Muscle of back (tissue), 11 donors: Measurements from ENCODE around the gene PCNX2. TPM values are rescaled to one million over a fixed set of nuclear protein-coding genes. Genes with fewer than 3 reads are reported as not detected.

ENCODE experiments used
- DNase-seq, 3 donors: peaks; one replicate each; pipeline versions ENCODE4 v3.0.0 to v3.0.0-alpha.2; 2013
- polyA plus RNA-seq, 10 donors: library from polyadenylated mRNA; unstranded; fragments of 120-200 nt; gene quantifications; one replicate each; pipeline ENCODE4 v1.2.1, GENCODE V29; 2013; ENCODE audit not compliant: insufficient read length in 10 of 10

PCNX2 gene
- polyA plus RNA-seq, 10 donors = 1.7 to 4.8 (median 3.1) TPM

GRCh38 chr1:233256789-233257188, 38.7 kb downstream of the PCNX2 start:
- no peak for DNase-seq

GRCh38 chr1:233256191-233256590, 39.3 kb downstream of the PCNX2 start:
- DNase-seq = no peak

- DNase-seq = no peak
Observed at GRCh38 chr1:233255145-233255544, 40.4 kb downstream of the PCNX2 start.

DNA sequence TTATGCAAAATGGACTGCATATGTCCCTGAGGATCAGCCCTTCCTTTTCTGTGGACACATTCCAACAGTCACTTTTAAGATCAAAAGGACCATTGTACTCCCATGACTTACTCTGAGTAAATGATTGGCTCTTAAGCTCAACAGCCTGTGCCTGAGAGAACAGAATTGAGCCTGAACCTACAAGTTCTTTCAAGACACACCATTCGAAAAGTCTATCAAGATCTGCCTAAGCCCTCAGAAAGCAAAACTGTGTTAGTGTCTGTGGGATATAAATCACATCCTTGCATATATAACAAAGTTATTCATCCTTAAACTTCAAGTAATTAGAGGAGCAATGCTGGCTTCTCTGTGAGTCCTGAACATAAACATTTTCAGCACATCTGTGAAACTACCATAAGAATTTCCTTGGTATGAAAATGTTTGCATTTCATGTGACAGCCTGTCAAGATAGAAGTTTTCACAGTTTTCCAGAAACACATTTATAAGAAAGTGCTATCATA, 41.6 kb downstream of the PCNX2 start:
- DNase-seq = no peak

DNA sequence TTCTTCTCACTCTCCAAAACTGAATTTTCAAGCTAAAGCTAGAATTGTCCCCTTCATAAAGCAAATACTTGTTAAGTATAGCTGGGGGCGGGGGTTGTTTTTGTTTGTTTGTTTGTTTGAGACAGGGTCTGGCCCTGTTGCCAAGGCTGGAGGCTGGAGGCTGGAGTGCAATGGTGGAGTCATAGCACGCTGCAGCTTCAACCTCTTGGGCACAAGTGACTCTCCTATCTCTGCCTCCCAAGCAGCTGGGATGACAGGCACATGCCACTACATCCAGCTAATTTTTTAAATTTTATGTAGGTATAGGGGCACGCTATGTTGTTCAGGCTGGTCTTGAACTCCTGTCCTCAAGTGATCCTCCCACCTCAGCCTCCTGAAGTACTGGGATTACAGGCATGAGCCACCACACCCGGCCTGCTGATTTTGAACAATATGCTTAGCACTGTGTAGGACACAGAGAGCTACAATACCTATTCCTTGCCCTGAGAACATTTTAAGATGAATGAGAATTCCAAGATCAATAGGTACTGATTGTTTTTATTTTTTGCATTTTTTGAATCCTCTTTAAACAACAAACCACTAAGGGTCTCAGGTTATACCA, 42.2 kb downstream of the PCNX2 start:
- no peak for DNase-seq

DNA sequence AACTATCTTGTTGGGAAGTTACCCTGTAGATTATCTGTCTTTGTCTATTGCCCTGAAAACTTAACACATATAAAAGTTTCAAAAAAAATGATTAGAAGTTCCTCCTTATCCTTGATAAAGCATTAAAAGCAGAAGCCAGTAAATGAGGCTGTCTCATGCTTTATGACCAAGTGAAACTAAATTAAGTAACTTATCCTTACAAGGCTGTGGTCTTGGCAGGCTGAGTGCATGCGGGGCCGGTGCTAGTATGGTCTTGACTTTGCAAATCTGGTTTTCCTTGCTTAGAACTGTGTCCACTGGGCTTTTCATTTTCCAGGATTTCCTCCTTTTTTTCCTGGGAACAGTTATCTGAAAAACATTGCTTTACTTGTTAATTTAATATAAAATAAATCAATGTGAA, 43.1 kb downstream of the PCNX2 start:
- DNase-seq = peak in 1 of 3 donors; percentile 76

GRCh38 chr1:233251201-233251720, 44.3 kb downstream of the PCNX2 start:
- DNase-seq = no peak

DNA sequence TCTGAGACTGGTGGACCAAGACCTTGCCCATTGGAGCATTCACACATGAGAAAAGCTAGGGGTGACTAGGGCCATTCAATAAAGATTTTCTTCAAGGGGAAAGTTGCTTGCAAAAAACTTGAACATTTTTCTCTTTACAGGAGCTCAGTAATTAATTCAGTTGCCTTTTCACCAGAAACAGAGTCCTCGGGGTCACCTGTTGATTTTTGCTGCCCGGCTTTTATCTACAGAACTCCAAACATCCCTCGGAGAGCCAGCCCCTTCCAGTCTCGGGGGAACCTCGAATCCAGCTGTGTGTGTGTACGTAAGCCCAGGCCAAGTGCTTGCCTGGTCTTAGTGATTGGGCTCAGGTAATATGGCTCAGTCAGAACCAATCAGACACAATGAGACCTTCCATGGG, 47.5 kb downstream of the PCNX2 start:
- DNase-seq = no peak

- peak in 2 of 3 donors; percentile 46 to 76 for DNase-seq
Observed at GRCh38 chr1:233246965-233247364, 48.6 kb downstream of the PCNX2 start.

DNA sequence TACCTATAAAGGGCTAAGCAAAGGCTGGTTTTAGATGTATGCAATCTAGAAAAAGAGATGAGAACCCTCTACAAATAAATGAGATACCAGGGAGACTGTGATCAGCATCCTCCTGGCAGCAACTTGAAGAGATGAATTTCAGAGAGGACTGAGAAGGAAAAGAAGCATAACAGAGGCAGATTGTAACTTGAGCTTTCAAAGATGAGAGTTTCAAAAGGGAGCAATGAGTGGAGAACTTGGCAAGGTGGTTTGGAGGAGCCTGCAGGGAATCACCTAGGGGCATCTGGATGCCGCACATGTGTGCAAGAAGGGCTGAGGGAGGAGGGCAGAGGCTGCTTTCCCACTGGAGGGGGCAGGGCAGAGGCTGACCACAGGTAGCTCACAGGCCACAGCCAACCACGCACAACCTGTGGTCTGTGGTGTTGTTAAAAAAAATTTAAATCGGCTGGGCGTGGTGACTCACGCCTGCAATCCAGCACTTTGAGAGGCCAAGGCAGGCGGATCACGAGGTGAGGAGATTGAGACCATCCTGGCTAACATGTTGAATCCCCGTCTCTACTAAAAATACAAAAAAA, 50.2 kb downstream of the PCNX2 start:
- DNase-seq = no peak

GRCh38 chr1:233244183-233244582, 51.3 kb downstream of the PCNX2 start:
- DNase-seq = no peak

DNA sequence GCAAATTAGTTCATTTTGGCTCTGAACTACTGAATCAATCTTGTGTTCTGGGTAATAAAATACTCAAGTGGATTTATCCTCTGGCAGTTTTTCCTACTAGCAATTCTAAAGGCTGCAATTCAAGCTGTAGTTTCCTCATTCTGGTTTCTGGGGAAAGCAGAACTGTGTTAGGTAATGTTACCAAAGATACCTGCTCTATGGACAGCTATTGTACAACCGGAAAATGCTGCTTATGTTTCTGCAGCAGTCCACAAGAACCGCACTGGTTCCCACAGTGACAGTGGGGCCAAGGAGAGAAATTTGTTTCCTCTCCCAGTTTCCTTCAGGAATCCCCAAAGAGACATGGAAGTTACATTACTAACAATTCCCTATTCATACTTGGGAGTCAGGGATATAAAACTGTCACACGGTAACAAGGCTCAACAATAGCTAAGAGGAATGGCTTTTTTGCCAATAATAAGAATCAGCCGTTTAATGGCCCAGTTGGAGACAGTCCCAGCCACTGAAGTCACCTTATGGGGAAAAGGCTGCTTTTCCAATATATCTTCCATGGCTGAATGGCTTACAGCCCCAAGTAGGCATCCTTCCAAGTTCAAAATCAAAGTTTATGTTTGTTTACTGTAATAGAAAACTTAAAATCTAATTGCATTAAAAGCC, 52.6 kb downstream of the PCNX2 start:
- peak in 2 of 3 donors; percentile 44 to 78 for DNase-seq

DNA sequence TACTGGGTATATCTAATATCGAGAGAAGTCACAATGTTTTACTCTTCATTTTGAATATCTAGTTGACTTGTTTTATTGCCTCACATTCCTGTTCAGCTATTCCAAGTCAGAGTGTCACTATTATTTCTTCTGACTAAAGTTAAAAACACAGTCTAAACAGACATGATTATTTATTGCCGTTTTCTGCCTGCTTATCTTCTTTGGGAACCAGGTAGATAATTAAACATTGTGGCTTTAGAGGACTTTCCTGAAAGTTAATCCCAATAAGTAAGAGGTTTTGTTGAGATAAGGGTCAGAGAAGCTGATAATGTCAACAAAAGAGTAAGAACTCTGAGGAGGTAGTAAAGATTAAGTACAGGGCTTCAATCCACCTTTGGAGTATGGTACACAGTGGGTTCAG, 53.8 kb downstream of the PCNX2 start:
- no peak for DNase-seq

GRCh38 chr1:233240829-233241682, 54.5 kb downstream of the PCNX2 start:
- peak; percentile 46 to 81 (median 74) for DNase-seq

GRCh38 chr1:233240371-233240770, 55.2 kb downstream of the PCNX2 start:
- peak in 1 of 3 donors; percentile 63 for DNase-seq

DNA sequence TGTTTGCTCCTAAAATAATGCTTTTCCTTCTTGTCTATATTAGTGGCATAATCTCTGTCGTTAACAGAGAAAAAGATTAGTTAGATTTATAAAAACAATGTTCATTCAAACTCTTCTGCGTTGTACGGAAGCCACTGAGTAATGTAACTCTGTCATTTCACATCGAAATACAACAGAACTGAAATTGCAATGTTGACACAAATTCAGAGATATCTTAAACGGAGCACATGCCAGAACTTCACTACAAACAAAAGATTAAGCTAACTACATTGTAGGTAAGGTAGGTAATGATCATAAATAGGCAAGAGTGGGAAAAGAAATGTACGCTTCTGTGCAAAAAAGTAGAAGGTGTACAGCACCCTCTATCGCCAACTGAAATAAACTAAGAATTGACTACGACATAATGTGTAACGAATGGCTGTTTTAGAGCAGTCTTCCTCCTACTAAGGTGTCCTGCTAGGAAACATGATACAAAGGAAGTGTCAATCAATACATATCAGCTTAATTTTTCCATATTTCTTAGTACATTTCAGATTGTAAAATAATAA, 56.6 kb downstream of the PCNX2 start:
- peak in 1 of 3 donors; percentile 50 for DNase-seq

DNA sequence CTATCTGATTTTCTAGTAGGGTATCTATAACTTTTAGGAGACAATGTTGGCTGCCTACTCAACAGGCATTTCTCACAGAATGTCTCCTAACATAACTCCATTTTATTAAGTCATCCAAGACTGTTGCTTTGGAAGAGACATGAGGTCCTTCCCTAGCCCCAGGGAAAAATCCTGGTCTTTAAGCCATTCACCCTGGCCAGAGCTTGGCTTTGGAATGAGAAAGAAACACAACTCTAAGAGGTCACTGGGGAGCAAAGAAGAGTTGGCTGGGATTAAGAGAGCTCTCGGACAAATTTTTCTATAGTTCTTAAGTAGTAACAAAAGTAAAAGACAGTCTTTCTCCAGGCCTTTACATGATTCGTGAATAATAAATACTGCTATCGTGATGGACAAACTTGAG, 57.9 kb downstream of the PCNX2 start:
- peak in 2 of 3 donors; percentile 67 to 85 for DNase-seq

GRCh38 chr1:233233508-233234040, 62.0 kb downstream of the PCNX2 start:
- no peak for DNase-seq

GRCh38 chr1:233230011-233230410, 65.5 kb downstream of the PCNX2 start:
- DNase-seq = no peak

GRCh38 chr1:233229288-233229687, 66.2 kb downstream of the PCNX2 start:
- DNase-seq = no peak

- no peak for DNase-seq
Observed at GRCh38 chr1:233227930-233228465, 67.5 kb downstream of the PCNX2 start.
